ENCODE data around the gene ACTR3.

The ACTR3 gene

GRCh38 chr2:113857464-113857863 is 32.4 kb upstream of the ACTR3 start:
- Histone ChIP-seq H3K27me3 (ENCODE audit: low read depth) (no peaks in the 10 kb centered on the region), H3K4me3 (no peak overlapping the region), H3K4me1 (peaks cover 3% of the 10 kb centered on the region), H3K36me3 (replicated peaks) (no peaks in the 10 kb centered on the region), H3K9me3 (no peaks in the 10 kb centered on the region)
- DNase-seq (ENCODE audit: low spot score in 2 of 2), result no peak
- in situ Hi-C loops (cut with MboI; ENCODE audit: low sequenced_read_pairs), result no loop called here

- H3K4me1 ChIP-seq, result peaks cover 6% of the 10 kb centered on the region
- H3K9me3 ChIP-seq, result no peaks in the 10 kb centered on the region
- H3K27me3 ChIP-seq (ENCODE audit: low read depth), result no peaks in the 10 kb centered on the region
- H3K4me3 ChIP-seq, result no peak overlapping the region
- no peaks in the 10 kb centered on the region for H3K36me3 ChIP-seq (replicated peaks)
- DNase-seq (ENCODE audit: low spot score in 2 of 2), result no peak
- in situ Hi-C loops (cut with MboI; ENCODE audit: low sequenced_read_pairs), result no loop called here
Observed at GRCh38 chr2:113858764-113859163, 31.1 kb upstream of the ACTR3 start.

- no peaks in the 10 kb centered on the region for H3K36me3 ChIP-seq (replicated peaks)
- no peak overlapping the region for H3K4me3 ChIP-seq
- in situ Hi-C loops (cut with MboI; ENCODE audit: low sequenced_read_pairs), result no loop called here
- no peak for DNase-seq (ENCODE audit: low spot score in 2 of 2)
- H3K27me3 ChIP-seq (ENCODE audit: low read depth), result no peaks in the 10 kb centered on the region
- no peaks in the 10 kb centered on the region for H3K9me3 ChIP-seq
- H3K4me1 ChIP-seq, result peaks cover 6% of the 10 kb centered on the region
Observed at GRCh38 chr2:113861740-113862139, 28.1 kb upstream of the ACTR3 start.

GRCh38 chr2:113863144-113863543 is 26.7 kb upstream of the ACTR3 start:
- Histone ChIP-seq H3K4me3 (no peak overlapping the region), H3K27me3 (ENCODE audit: low read depth) (no peaks in the 10 kb centered on the region; the same call in 1 of the 2 replicates), H3K9me3 (no peaks in the 10 kb centered on the region), H3K4me1 (peaks cover 6% of the 10 kb centered on the region), H3K36me3 (replicated peaks) (no peaks in the 10 kb centered on the region)
- DNase-seq (ENCODE audit: low spot score in 2 of 2), result no peak
- in situ Hi-C loops (cut with MboI; ENCODE audit: low sequenced_read_pairs), result no loop called here

DNA sequence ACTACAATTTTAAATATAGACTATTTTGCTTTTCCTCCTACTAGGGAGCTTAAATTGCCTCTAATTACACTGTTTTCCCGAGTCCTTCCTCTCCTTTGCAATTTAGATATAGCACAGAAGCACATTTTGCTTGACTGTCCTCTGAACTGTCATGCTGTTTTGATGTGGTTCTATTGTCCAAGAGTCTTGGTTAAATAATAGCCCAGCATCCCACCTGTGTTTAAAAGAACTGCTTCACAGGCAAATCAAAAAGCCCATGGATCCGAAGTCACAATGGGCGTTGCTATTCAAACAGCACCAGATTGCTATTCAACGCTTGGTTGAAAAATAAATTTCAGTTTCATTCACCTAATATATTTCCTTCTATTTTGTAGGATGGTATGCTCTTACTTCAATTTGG is 22.3 kb upstream of the ACTR3 start:
- DNase-seq (ENCODE audit: low spot score in 2 of 2), result no peak
- Histone ChIP-seq H3K36me3 (replicated peaks) (no peaks in the 10 kb centered on the region), H3K9me3 (no peaks in the 10 kb centered on the region), H3K27me3 (ENCODE audit: low read depth) (no peaks in the 10 kb centered on the region; the same call in 1 of the 2 replicates), H3K4me3 (no peak overlapping the region), H3K4me1 (peaks cover 4% of the 10 kb centered on the region; the same call in 1 of the 2 replicates)
- in situ Hi-C loops (cut with MboI; ENCODE audit: low sequenced_read_pairs), result no loop called here

DNA sequence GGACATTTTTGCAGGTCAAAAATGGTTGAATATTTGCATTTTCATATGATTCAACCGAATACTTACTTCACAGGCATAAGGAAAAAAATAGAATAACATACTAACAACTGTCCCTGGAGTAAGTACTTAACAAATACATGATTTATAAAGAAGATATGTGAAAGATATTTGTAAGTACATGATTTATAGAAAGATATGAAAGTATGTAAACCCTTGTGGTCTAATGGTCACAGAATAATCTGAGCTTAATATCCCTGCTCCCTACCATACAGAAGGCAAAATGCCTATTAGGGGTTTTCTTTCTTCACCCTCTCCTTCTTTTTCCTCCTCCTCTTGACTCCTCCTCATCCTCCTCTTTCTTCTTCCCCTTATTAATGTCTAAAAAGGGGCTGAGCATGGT is 20.6 kb upstream of the ACTR3 start:
- Histone ChIP-seq H3K4me3 (no peak overlapping the region), H3K9me3 (no peaks in the 10 kb centered on the region), H3K27me3 (ENCODE audit: low read depth) (no peaks in the 10 kb centered on the region; the same call in 1 of the 2 replicates), H3K4me1 (no peaks in the 10 kb centered on the region; the same call in 1 of the 2 replicates), H3K36me3 (replicated peaks) (no peaks in the 10 kb centered on the region)
- in situ Hi-C loops (cut with MboI; ENCODE audit: low sequenced_read_pairs), result no loop called here
- DNase-seq (ENCODE audit: low spot score in 2 of 2), result no peak

- H3K27me3 ChIP-seq (ENCODE audit: low read depth), result no peaks in the 10 kb centered on the region; the same call in 1 of the 2 replicates
- H3K4me3 ChIP-seq, result no peak overlapping the region
- no peaks in the 10 kb centered on the region for H3K36me3 ChIP-seq (replicated peaks)
- H3K9me3 ChIP-seq, result no peaks in the 10 kb centered on the region
- DNase-seq (ENCODE audit: low spot score in 2 of 2), result no peak
- peaks cover 5% of the 10 kb centered on the region for H3K4me1 ChIP-seq
- in situ Hi-C loops (cut with MboI; ENCODE audit: low sequenced_read_pairs), result no loop called here
Observed at GRCh38 chr2:113872201-113872600, 17.7 kb upstream of the ACTR3 start.

GRCh38 chr2:113873867-113874266 is 16.0 kb upstream of the ACTR3 start:
- Histone ChIP-seq H3K4me1 (peaks cover 12% of the 10 kb centered on the region), H3K36me3 (replicated peaks) (no peaks in the 10 kb centered on the region), H3K9me3 (no peaks in the 10 kb centered on the region), H3K27me3 (ENCODE audit: low read depth) (no peaks in the 10 kb centered on the region), H3K4me3 (no peak overlapping the region)
- in situ Hi-C loops (cut with MboI; ENCODE audit: low sequenced_read_pairs), result no loop called here
- DNase-seq (ENCODE audit: low spot score in 2 of 2), result no peak

DNA sequence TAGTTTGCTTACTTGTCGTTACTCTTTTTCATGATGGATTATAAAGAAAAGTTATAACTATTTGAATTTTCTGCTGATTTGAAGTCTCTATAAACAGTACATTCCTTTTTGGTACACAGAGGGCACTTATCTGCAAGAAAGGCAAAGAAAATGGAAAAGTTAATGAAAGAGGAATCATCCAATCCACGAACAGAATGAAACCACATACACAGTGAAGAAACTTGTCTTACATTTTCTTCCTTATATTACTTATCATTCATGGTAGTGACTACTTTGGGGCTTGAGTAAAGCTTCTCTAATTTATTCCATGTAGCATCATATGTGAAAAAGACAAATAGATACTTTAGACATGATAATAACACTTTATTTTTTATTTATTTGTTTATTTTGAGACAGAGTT is 14.8 kb upstream of the ACTR3 start:
- Histone ChIP-seq H3K4me1 (peaks cover 12% of the 10 kb centered on the region), H3K9me3 (no peaks in the 10 kb centered on the region), H3K27me3 (ENCODE audit: low read depth) (no peaks in the 10 kb centered on the region), H3K36me3 (replicated peaks) (no peaks in the 10 kb centered on the region), H3K4me3 (no peak overlapping the region)
- no peak for DNase-seq (ENCODE audit: low spot score in 2 of 2)
- in situ Hi-C loops (cut with MboI; ENCODE audit: low sequenced_read_pairs), result no loop called here

- peak in 1 of 2 experiments; percentile 64 for DNase-seq (ENCODE audit: low spot score in 2 of 2)
- in situ Hi-C loops (cut with MboI; ENCODE audit: low sequenced_read_pairs), result no loop called here
- H3K27me3 ChIP-seq (ENCODE audit: low read depth), result no peaks in the 10 kb centered on the region
- H3K36me3 ChIP-seq (replicated peaks), result no peaks in the 10 kb centered on the region
- no peaks in the 10 kb centered on the region for H3K9me3 ChIP-seq
- H3K4me1 ChIP-seq, result peaks cover 12% of the 10 kb centered on the region
- H3K4me3 ChIP-seq, result no peak overlapping the region
Observed at GRCh38 chr2:113876503-113877387, 13.1 kb upstream of the ACTR3 start.

- Histone ChIP-seq H3K4me1 (peaks cover 12% of the 10 kb centered on the region), H3K4me3 (no peak overlapping the region), H3K9me3 (no peaks in the 10 kb centered on the region), H3K27me3 (ENCODE audit: low read depth) (no peaks in the 10 kb centered on the region), H3K36me3 (replicated peaks) (no peaks in the 10 kb centered on the region)
- in situ Hi-C loops (cut with MboI; ENCODE audit: low sequenced_read_pairs), result no loop called here
- no peak for DNase-seq (ENCODE audit: low spot score in 2 of 2)
Observed at GRCh38 chr2:113877711-113878598, 11.9 kb upstream of the ACTR3 start.

GRCh38 chr2:113878743-113879142 is 11.1 kb upstream of the ACTR3 start:
- no peak for DNase-seq (ENCODE audit: low spot score in 2 of 2)
- Histone ChIP-seq H3K27me3 (ENCODE audit: low read depth) (no peaks in the 10 kb centered on the region), H3K36me3 (replicated peaks) (no peaks in the 10 kb centered on the region), H3K4me3 (no peak overlapping the region), H3K4me1 (peaks cover 12% of the 10 kb centered on the region), H3K9me3 (no peaks in the 10 kb centered on the region)
- in situ Hi-C loops (cut with MboI; ENCODE audit: low sequenced_read_pairs), result no loop called here

DNA sequence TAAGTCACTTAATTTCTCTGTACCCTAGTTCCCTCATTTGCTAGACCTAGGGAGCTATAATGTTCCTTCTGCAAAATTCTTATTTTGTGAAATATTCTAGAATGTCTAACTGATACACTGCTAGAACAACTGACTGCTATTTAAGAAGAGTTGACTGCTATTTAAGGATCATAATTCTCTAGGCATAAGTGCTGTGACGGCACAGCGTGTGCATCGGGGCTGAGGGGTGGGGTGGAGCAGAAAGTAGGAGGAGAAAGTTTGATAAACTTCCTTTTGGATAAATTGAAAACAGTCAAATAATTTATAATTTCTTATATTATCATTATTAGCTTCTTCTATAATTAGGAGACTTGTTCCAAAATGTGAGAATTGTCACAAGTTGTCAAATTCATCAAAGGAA is 10.4 kb upstream of the ACTR3 start:
- Histone ChIP-seq H3K4me3 (no peak overlapping the region), H3K9me3 (no peaks in the 10 kb centered on the region), H3K4me1 (peaks cover 12% of the 10 kb centered on the region), H3K36me3 (replicated peaks) (no peaks in the 10 kb centered on the region), H3K27me3 (ENCODE audit: low read depth) (no peaks in the 10 kb centered on the region)
- DNase-seq (ENCODE audit: low spot score in 2 of 2), result no peak
- in situ Hi-C loops (cut with MboI; ENCODE audit: low sequenced_read_pairs), result no loop called here

DNA sequence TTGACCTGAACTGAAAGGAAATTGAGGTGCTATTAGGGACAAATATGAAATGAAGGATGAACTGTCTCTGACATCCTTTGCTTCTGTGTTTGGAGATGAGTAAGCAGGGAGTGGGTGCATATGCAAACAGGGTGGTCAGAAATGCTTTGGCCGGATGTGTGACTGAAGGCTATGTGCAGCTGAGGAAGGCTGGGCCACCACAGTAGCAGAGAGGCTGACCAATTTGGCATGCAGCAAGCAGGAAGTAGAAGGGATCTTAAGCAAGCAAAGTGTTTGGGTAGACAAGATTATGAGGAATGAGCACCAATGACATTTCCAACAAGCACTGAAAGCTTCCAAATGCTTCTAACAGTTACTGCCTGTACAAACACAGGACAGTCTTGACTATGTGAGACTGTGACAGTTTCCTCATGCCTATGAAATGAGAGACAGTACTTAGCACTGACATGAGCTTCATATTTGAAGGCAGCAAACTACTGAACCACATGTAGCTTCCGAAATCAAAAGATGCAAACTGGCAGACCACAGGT is 3.3 kb upstream of the ACTR3 start:
- H3K36me3 ChIP-seq (replicated peaks), result no peaks in the 10 kb centered on the region
- H3K4me1 ChIP-seq, result peaks cover 12% of the 10 kb centered on the region
- no peaks in the 10 kb centered on the region for H3K27me3 ChIP-seq (ENCODE audit: low read depth)
- no peaks in the 10 kb centered on the region for H3K9me3 ChIP-seq
- in situ Hi-C loops (cut with MboI; ENCODE audit: low sequenced_read_pairs), result no loop called here
- DNase-seq (ENCODE audit: low spot score in 2 of 2), result no peak
- H3K4me3 ChIP-seq, result no peak overlapping the region

All from HAP-1 (cell line).